HG02642 (cell line): ENCODE data around the gene BBIP1.

ENCODE experiments used
- ATAC-seq: cut with Tn5 transposase; IDR thresholded peaks from one replicate; pipeline ENCODE4 v1.9.1; 2021; ENCODE audit warnings: mild to moderate bottlenecking; ENCODE audit not compliant: unreplicated experiment, poor library complexity

Gene BBIP1

DNA sequence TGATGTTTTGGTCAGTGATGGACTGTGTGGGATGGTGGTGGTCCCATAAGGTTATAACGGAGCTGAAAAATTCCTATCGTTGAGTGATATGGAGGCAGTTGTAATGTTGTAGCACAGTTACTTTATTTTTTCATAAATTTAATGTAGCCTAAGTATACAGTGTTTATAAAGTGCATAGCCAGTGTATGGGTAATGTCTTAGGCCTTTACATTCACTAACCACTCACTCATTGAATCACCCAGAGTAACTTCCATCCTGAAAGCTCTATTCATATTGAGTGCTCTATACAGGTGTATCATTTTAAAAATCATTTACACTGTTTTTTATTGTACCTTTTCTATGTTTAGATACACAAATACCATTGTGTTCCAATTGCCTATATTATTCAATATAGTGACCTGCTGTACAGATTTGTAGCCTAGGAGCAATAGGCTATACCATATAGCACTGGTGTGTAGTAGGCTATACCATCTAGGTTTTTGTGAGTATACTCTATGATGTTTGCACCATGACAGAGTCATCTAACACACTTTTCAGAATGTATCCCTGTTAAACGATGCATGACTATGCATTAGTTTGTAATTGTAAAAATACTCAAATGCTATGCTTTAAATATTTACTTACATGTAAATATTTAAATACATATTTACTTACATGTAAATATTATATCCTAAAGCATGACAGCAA lies 26.2 kb downstream of the BBIP1 start:
- no peak for ATAC-seq

DNA sequence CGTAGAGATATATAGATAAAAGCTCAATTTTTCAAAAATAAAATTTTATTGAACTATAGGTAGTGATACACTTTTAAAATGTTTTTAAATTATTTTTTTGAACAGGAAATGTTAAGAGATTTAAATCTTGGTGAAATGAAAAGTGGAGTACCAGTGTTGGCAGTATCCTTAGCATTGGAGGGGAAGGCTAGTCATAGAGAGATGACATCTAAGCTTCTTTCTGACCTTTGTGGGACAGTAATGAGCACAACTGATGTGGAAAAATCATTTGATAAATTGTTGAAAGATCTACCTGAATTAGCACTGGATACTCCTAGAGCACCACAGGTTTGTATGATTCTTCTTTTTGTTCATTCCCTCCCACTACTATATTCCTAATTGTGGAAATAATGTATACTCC lies 31.4 kb downstream of the BBIP1 start:
- no peak for ATAC-seq

DNA sequence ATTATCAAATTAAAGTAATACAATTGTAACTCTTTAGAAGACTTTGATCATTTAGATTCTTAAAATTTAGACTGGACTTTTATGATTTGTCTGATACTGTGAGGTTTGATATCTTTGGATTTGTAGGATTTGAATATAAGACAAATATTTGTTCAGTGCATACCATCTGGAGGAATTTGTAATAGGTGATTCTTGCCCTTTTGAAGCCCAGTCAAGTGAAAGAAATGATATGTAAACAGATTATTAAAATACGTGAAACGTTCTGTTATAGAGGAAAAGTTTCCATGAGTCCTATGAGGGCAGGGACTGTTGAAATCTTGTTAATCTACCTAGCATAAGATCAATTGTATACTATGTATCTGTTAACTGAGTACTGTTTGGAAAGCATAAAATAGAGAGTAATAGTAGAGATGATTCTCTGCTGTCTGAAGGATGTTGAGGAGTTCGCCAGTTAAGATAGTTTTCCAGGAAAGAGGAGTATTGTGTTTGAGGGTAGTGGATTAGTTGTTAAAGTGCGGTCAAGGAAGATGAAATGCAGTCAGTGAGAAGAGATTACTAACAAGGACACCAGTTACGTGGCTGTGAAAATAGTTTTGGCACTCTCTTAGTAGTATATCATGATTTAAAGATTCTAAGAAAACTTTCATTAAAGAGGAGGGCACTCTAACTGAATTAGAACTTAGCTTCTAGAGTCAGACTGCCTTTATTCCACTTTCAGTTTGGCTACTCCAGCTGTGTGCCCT lies 32.9 kb downstream of the BBIP1 start:
- ATAC-seq: no peak

DNA sequence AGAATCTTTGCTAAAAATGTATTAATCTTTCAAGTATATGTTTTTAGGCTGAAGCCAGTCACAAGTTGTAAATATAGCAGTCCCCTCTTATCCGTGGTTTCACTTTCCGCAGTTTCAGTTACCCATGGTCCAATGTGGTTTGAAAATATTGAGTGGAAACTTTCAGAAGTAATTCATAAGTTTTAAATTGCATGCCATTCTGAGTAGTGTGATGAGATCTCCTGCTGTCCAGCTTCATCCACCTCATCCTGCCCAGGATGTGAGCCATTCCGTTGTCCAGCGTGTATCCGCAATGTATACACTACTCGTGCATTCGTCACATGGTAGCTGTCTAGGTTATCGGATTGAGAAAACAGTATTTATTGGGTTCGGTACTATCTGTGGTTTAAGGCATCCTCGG lies 35.1 kb downstream of the BBIP1 start:
- no peak for ATAC-seq

DNA sequence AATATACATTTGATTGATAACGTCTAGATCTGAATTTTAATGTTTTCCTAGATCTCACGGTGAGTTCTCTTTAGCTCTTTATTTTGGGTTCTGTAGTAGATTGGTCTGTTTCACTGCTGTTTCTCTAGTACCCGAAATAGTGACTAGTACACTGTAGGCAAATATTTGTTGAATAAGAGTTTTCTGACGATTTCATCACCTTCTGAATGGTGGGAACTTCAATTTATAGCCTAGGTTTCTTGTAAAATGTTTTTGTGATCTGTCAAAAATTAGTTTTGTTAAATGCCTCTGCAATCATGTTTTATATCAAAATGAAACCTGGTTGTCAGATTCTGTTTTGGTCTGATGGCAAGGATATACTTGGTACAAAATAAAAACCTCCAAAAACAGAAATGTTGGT lies 37.1 kb downstream of the BBIP1 start:
- ATAC-seq: no peak

DNA sequence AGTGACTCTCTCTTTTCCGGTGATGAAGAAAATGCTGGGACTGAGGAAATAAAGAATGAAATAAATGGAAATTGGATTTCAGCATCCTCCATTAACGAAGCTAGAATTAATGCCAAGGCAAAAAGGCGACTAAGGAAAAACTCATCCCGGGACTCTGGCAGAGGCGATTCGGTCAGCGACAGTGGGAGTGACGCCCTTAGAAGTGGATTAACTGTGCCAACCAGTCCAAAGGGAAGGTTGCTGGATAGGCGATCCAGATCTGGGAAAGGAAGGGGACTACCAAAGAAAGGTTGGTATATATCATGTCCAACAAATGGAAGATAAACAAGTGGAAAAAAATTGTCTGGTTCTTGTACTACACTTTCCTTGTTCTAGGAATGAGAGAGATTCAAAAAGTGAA lies 37.7 kb downstream of the BBIP1 start:
- no peak for ATAC-seq

DNA sequence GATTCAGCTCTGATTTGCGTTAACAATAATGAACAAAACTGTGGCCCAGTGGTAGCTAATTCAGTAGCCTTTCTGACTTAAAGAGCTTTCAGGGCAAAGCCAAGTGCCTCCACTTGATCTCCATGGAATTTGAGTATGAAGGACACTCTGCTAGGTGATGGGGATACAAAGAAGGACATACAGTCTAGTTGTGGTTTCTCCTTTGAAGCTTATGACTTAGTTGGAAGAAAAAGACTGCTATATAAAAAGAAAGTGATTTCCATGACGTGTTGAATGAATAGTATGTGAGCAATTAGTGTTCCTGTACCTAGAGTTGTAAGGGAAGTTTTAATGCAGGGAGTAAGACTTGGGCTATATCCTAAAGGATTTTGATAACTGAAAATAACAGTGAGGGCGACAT lies 39.0 kb downstream of the BBIP1 start:
- no peak for ATAC-seq

DNA sequence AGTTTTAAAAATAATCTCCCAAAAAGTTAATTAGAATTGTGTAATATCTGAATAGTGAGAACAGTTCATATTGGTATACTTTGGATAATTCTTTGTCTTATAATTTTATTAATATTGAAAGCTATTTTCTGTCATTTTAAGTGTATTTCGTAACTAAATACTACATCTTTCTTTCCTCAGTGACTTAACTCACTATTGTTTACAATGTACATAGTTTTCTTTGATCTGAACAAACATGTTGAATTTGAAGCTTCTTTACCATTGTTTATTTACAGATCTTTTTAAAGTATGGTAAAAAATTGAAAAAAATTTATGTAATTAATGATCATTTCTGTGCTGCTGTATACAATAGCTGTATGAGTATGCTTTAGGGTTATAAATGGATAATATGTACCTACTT lies 42.2 kb downstream of the BBIP1 start:
- ATAC-seq: no peak

DNA sequence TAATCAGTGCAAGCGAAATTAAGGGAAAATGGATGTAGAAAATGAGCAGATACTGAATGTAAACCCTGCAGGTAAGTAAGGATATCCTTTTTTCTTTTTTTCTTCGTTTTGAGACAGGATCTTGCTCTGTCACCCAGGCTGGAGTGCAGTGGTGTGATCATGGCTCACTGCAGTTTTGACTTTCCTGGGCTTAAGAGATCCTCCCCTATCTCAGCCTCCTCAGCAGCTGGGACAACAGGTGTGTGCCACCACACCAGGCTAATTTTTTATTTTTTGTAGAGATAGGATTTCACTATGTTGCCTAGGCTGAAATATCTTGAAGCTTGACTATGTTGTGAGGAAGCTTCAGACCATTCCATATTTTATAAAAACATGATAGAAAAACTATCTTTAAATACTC lies 43.0 kb downstream of the BBIP1 start:
- ATAC-seq: no peak

DNA sequence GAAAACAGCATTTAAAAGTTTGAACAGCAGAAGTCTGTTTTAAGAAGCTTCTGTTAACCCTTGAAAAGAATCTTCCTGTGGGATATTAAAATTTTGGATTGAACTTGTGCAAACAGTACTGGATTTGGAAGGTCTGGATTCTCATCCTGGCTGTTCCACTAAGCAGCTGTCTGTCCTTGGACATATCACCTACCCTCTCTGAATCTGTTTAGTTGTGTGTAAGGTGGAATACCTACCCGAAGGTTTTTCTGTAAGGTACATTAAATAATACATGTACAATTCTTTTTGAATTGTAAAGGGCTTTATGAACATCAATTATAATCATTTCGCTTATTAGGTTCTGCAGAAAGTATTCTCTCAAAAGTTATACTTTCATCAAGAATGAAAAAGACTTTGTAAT lies 45.0 kb downstream of the BBIP1 start:
- no peak for ATAC-seq

DNA sequence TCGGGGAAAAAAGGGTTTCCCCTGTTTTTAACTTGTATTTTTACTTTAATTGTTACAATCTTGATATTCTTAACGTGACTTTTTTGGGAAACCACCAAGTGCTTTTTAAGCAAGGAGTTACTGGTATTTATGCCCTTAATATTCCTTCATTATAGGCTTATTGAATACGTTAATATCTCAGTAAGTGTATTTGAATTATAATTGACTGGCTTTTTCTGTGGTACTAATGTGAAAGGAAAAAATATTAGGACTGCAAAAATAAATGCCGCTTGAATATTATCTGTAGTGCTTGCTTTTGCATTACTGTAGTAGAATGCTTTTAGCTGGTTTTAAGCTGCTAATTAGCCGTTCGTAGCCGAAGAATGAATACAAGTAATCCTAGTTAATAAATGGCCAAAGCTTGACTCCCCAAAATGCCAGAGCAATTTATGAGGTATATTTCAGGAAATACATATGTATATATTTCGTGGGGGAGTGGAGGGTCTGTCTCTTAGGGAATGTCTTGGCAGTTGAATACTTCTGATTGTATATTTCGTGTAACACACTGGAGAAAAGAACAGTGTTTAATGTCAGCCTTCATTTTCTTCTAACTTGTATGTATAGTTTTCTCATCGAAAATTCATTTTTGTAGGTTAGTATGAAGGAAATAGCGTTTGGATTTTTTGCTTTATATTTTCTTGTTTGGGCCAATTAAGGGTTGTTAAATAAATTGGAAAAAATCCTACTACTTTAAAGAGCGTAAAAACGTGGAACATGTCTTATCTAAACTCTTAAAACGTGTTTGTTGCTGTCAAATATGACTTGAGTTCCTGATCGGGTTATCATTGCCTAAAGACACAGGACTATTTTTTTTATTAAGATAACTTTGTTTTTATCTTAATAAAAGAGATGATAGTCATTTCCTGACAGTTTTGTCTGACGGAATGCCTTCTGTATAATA lies 45.7 kb downstream of the BBIP1 start:
- ATAC-seq: no peak

DNA sequence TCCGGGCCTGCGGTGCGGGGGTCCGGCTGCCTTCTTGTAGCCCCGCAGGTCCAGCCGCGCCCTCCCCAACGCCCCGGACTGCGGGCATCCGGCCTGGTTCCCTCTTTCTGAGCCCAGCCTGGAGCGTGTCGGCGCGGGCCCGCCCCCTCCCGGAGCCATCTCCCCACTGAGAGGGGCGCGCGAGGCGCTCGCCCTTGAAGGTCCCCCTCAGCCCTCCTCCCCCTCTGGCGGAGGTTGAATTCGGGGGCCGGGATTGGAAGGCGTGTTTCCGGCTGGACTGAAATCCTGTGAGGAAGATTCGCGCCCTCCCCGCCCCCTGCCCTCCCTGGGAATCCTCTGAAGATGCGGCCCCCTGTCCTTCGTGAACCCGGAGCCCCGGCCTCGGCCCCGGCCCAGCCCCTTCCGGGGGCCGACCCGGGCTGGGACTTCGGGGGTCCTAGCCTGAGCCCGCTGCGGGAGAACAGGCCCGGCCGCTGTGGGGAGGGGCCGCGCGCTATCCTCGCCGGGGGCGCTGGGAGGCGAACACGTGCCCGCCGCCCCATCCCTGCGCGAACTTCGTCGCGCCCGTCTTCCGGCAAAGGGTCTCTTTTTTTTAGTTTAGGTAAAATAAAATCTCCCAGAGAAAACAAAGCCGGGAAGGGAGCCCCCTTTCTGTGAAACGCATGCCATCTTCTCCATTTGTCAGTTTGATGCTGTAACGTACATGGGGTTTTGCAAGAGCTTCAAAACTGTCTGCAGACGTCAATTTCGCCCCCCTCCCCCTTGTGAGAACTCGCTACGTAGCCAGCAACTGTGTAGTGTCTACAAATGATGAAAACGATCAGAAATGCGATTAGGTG lies 46.6 kb downstream of the BBIP1 start:
- ATAC-seq: peak; percentile 55

DNA sequence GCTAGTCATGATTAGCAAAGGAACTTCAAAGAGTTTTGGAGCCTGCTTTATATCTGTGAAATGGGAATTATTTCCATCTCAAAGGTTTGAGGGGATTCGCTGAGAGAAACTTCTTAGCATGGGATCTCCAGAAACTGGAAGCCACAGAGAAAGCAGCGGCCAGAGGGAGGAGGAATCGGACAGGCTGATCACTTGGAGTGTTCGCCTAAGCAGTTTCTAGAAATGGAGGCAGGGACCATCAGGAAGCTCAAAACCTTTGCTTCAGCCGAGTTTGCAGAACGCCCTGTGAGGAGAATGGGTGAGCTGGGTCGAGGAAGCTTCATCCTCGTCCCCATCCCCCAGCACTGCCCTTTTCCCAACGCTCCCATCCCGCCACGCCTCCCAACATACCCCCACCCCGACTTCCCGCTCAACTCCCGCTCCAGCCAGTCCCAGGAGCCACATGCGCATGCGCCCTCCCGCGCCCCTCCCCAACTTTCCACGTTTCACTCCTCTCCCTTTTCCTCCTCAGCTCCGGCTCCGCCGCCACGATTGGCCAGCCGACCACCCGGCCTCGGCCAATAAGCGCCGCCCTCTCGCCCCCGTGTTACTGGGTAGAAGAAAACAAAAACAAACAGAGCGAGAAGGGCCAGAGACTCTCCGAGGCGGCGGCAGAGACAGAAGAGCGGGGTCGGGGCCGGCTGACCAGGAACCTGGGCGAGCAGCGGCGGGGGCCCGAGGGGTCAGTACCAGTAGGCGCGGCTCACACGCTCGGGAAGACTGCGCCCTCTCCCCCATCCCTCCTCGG lies 47.5 kb downstream of the BBIP1 start, which contains the start of gene PDCD4:
Gene PDCD4 (plus strand): TSS at position 631 of the 787 bp plus-strand sequence. CDS start 4,100 bp downstream, outside the sequence.
- ATAC-seq: peak; percentile 85

DNA sequence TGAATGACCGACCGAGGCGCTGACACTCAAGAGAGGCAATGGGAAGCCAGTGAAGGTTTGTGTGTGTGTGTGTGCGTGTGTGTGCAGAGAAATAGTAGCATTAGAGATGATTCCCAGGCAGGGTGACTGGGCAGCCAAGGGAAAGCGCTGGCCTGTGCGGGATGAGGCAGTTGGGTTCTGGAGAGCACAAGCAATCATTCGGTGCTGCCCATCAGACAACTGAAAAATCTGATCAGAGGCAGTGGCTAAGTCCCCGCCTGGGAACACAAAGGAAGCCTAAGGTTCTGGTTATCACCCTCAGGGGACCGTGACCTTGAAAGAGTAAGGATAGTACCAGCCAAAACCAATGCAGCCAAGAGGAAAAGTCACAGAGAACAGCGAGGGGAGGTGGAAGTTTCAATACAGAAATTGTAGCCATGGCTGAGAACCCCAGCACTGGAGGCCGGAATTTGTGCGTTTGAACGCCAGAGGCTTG lies 48.1 kb downstream of the BBIP1 start:
- no peak for ATAC-seq

DNA sequence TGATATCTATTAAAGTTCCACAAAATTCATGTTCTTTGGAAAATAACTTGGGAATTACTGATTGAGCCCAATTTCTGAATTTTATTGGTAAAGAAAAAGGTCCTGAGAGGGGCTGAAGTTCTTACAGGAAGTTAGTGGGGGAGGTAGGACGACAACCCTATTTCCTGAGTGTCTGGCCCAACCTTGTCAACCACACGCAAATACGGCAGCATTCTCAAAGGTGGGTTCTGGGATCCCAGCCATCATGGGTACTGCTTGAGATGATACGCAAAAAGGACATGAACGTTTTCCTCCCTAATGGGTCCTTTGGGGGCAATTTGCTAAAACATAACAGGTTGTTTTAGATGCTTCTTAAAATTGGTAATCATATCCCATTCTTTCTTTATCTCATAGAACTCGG lies 50.0 kb downstream of the BBIP1 start:
- no peak for ATAC-seq

DNA sequence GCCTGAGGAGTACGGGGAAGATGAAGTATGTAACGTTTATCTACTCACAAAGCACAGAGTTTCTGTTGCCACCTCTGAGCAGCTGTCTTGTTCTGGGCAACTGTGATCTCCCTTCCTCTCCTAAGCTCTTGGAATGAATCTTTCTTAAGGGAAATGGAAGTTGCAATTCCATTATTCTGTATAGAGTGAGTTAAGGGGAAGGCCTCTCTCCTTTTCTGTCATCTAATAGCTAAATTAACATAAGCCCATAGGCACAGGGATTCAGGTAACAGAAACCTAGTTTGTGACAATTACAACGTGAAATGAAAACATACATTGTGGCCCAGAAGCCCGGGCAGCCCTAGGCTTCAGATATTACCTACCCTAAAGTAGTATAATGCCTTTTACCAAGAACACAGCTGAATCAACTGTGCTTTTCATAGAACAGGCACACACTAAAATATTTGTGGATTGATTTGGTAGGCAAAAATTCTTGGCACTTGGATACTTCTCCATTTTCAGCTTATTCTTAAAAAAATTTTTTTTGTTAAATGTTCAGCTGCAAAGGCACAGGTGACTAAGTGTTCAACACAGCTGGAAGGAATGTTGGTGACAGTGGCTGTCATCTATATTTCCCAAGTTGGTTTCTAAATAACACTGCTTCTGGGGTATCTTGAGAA lies 51.0 kb downstream of the BBIP1 start:
- ATAC-seq: no peak

DNA sequence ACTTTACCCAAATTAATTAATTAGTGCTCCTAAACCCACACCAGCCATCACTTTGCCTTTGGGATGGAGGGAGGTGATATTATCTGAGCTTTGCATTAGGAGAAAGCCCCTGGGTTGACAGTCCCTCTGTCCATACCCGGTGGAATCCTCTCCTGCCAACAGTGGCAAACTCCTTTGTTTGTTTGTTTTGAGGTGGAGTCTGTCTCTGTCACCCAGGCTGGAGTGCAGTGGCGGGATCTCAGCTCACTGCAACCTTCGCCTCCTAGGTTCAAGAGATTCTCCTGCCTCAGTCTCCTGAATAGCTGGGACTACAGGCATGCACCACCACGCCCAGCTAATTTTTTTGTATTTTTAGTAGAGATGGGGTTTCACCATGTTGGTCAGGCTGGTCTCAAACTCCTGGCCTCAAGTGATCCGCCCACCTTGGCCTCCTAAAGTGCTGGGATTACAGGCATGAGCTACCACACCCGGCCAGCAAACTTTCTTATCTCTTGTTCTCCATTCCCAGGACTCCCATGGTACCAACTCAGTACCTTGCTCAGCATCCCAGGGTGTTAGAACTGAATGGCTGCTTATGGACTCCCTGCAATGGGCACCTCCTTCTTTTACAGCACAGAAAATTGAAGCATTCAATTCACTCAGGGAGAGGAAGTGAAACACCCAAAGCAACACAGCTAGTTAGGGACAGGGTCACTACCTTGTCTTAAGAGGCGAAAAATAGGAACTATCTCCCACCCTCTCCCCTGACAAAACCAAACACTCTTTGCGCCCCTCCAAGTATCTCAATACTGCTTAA lies 51.8 kb downstream of the BBIP1 start:
- ATAC-seq: peak; percentile 17
